Erythroblast (primary cell): ENCODE measurements around the gene USH1C.

Experiments used
- GATA1 ChIP-seq: IDR thresholded peaks from 2 replicates; pipeline ENCODE4 v1.6.1; 2011; ENCODE audit warnings: low read depth, mild to moderate bottlenecking, control low read depth, low read length, moderate library complexity
- POLR2A ChIP-seq: IDR thresholded peaks from 2 replicates; pipeline ENCODE4 v1.6.1; 2011; ENCODE audit warnings: mild to moderate bottlenecking, low read length

DNA sequence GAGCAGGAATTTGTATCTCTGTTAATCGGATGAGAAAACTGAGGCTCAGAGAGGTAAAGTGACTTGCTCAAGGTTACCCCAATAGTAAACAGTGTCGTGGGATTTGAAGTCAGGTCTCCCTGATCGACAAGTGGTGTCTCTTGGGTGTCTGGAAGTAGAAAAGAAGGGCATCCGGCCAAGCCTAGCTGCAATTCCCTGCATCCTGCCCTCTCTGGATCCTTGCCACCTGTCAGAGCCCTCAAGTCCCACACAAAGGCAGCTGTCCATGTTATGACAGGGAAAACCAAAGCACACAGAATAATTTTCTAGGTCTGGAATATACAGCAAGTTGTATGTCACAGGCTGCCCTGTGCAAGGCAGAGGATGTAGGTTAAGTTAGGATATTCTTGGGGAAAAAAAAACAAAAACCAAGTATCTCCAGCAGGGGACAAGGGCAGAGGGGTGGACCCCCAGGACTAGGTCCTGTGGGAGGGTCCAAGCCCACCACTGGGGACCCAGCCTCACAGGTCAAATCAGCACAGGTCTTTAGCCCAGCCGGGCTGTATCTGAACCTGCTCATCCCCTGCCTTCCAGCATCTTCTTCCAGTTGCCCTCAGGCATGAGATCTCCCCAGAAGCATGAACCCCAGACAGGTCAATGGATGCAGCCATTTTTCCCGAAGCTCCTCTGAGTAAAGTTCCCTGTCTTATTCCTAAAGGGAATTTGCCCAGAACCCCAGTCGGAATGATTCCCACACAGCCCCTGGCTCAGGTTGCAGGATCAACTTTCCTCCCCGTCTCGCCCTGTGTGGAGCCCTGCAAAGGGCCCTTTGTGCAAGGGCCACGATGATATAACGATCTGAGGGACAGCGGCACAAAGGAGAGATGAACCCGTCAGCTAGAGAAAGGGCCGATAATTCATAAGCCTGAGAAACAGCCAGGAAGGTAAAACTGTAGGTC is 15.0 kb downstream of the USH1C start:
- TF ChIP-seq POLR2A (no peak), GATA1 (no peak)
